Fibroblast of lung (primary cell): ENCODE measurements around the gene TTC4. TPM values are rescaled to one million over a fixed set of nuclear protein-coding genes. Genes with fewer than 3 reads are reported as not detected.

Experiments
- DNase-seq, 2 donors: peaks; one replicate each; pipeline versions ENCODE4 v3.0.0 to v3.0.0-alpha.2; 2010; ENCODE audit warnings: low read depth in 2 of 2
- H2AFZ ChIP-seq: 2 replicates; pipeline ENCODE4 v1.5.1; 2012; ENCODE audit warnings: low read length, control low read depth, inconsistent platforms
- H3K27ac ChIP-seq: 2 replicates; pipeline ENCODE4 v1.5.1; 2011; ENCODE audit warnings: low read length, control low read depth; ENCODE audit not compliant: insufficient read depth
- H3K27me3 ChIP-seq: 2 replicates; pipeline ENCODE4 v1.5.1; 2011; ENCODE audit warnings: mild to moderate bottlenecking, low read length; ENCODE audit not compliant: control insufficient read depth, insufficient read depth
- H3K36me3 ChIP-seq: 2 replicates; pipeline ENCODE4 v1.5.1; 2011; ENCODE audit warnings: low read length; ENCODE audit not compliant: control insufficient read depth, insufficient read depth
- H3K4me1 ChIP-seq: 2 replicates; pipeline ENCODE4 v1.5.1; 2011; ENCODE audit warnings: low read length; ENCODE audit not compliant: control insufficient read depth, insufficient read depth; ENCODE audit errors: extremely low read depth
- H3K4me2 ChIP-seq: 2 replicates; pipeline ENCODE4 v1.5.1; 2011; ENCODE audit warnings: low read length, control low read depth; ENCODE audit not compliant: insufficient read depth; ENCODE audit errors: extremely low read depth
- H3K4me3 ChIP-seq, 4 experiments: fragments of 200-600 bp in 1 of 4; sonication (generic) in 1 of 4; replicated peaks in 1 of 4; 2 replicates each; pipeline ENCODE4 v1.5.1; 2011 to 2016; ENCODE audit warnings: low read length in 4 of 4, low read depth in 3 of 4, mild to moderate bottlenecking in 3 of 4, control low read depth in 2 of 4, inconsistent platforms in 1 of 4, mixed read lengths in 1 of 4; ENCODE audit not compliant: insufficient read depth in 1 of 4; ENCODE audit errors: control extremely low read depth in 1 of 4
- H3K79me2 ChIP-seq: 2 replicates; pipeline ENCODE4 v1.5.1; 2012; ENCODE audit warnings: mild to moderate bottlenecking, low read length, inconsistent platforms; ENCODE audit not compliant: control insufficient read depth, insufficient read depth
- H3K9ac ChIP-seq: 2 replicates; pipeline ENCODE4 v1.5.1; 2011; ENCODE audit warnings: mild to moderate bottlenecking, low read length, control low read depth; ENCODE audit not compliant: insufficient read depth
- H3K9me3 ChIP-seq: 2 replicates; pipeline ENCODE4 v1.5.1; 2012; ENCODE audit warnings: low read depth, low read length; ENCODE audit not compliant: control insufficient read depth, insufficient read depth
- H4K20me1 ChIP-seq: 2 replicates; pipeline ENCODE4 v1.5.1; 2011; ENCODE audit warnings: low read length; ENCODE audit not compliant: control insufficient read depth, insufficient read depth; ENCODE audit errors: extremely low read depth
- CTCF ChIP-seq, 2 donors: IDR thresholded peaks in 1 of 2; conservative IDR thresholded peaks in 1 of 2; 1 replicate in 1 of 2; 2 replicates in 1 of 2; pipeline ENCODE4 v1.5.1; 2011 to 2012; ENCODE audit warnings: low read length in 2 of 2, control low read depth in 1 of 2, inconsistent platforms in 1 of 2, low read depth in 1 of 2, mild to moderate bottlenecking in 1 of 2
- EZH2 ChIP-seq: IDR thresholded peaks from 2 replicates; pipeline ENCODE4 v1.5.1; 2012; ENCODE audit warnings: low read length, control low read depth, mild to moderate bottlenecking; ENCODE audit errors: missing control alignments
- polyA plus RNA-seq, 2 donors: library from polyadenylated mRNA; depleted of rRNA in 1 of 2; stranded (reverse) in 1 of 2; unstranded in 1 of 2; fragments of >200 nt; gene quantifications; 2 replicates each; pipeline ENCODE4 v1.2.1, GENCODE V29; 2011 to 2012; ENCODE audit warnings: missing spikeins in 1 of 2
- total RNA-seq: library from RNA; depleted of rRNA; stranded (reverse); fragments of >200 nt; gene quantifications from 2 replicates; pipeline ENCODE4 v1.2.1, GENCODE V29; 2014

Gene TTC4
- total and polyA plus RNA-seq, 2 donors (not counting 1 experiment from before 2014, with no cell fraction given) = 19.3 to 19.8 TPM

GRCh38 chr1:54757833-54758232 is 42.2 kb downstream of the TTC4 start:
- Histone ChIP-seq H3K36me3 (peaks cover 3% of the 10 kb centered on the region), H3K79me2 (no peaks in the 10 kb centered on the region), H3K4me3 (no peak overlapping the region), H3K4me1 (no peaks in the 10 kb centered on the region), H3K27me3 (no peaks in the 10 kb centered on the region), H3K9ac (no peak overlapping the region), H3K4me2 (no peak overlapping the region), H3K27ac (no peak overlapping the region), H2AFZ (no peak overlapping the region), H3K9me3 (no peaks in the 10 kb centered on the region), H4K20me1 (no peaks in the 10 kb centered on the region)
- DNase-seq = no peak
- no peak for TF ChIP-seq EZH2
- no peak for TF ChIP-seq CTCF (conservative IDR thresholded peaks at IDR 0.05 in 1 of 2, IDR thresholded peaks at IDR 0.05 in 1 of 2; ENCODE audit: low read depth in 1 of 2, low read length in 2 of 2)

GRCh38 chr1:54758678-54759348 is 43.2 kb downstream of the TTC4 start:
- Histone ChIP-seq H3K4me2 (no peak overlapping the region), H2AFZ (no peak overlapping the region), H3K9me3 (no peaks in the 10 kb centered on the region), H3K27ac (no peak overlapping the region), H4K20me1 (no peaks in the 10 kb centered on the region), H3K36me3 (peaks cover 3% of the 10 kb centered on the region), H3K79me2 (no peaks in the 10 kb centered on the region), H3K27me3 (no peaks in the 10 kb centered on the region), H3K9ac (no peak overlapping the region), H3K4me1 (no peaks in the 10 kb centered on the region), H3K4me3 (no peak overlapping the region)
- no peak for DNase-seq
- TF ChIP-seq EZH2 = no peak
- no peak for TF ChIP-seq CTCF (conservative IDR thresholded peaks at IDR 0.05 in 1 of 2, IDR thresholded peaks at IDR 0.05 in 1 of 2; ENCODE audit: low read depth in 1 of 2, low read length in 2 of 2)

GRCh38 chr1:54763816-54764132 is 48.1 kb downstream of the TTC4 start:
- H4K20me1 ChIP-seq = no peaks in the 10 kb centered on the region
- H3K9ac ChIP-seq = peak overlapping the region; percentile 71
- TF ChIP-seq EZH2 (no peak), CTCF (conservative IDR thresholded peaks at IDR 0.05 in 1 of 2, IDR thresholded peaks at IDR 0.05 in 1 of 2; ENCODE audit: low read depth in 1 of 2, low read length in 2 of 2) (no peak)
- peak overlapping the region; percentile 38 for H3K4me2 ChIP-seq
- no peaks in the 10 kb centered on the region for H3K27me3 ChIP-seq
- peak overlapping the region; percentile 82 for H3K27ac ChIP-seq
- DNase-seq = no peak
- H3K36me3 ChIP-seq = no peaks in the 10 kb centered on the region
- peak overlapping the region; percentile 73 to 90 (median 86) for H3K4me3 ChIP-seq
- H3K79me2 ChIP-seq = no peaks in the 10 kb centered on the region
- H3K4me1 ChIP-seq = no peaks in the 10 kb centered on the region
- H2AFZ ChIP-seq = peak overlapping the region; percentile 92
- no peaks in the 10 kb centered on the region for H3K9me3 ChIP-seq
